H54 (cell line): ENCODE results near the gene CGAS.
"Not testable (repeated sequence)": the region's sequence is repeated elsewhere in the genome, so short reads cannot be mapped to it uniquely, and the experiment has no call there.

ENCODE experiments used
- DNase-seq: peaks from one replicate; pipeline ENCODE4 v3.0.0; 2011; ENCODE audit warnings: low spot score, mixed read lengths; ENCODE audit not compliant: insufficient read length
- FAIRE-seq: peaks from 3 replicates; lab custom pipeline; 2011; peaks lifted over from hg19 to GRCh38; lab: Jason Lieb, UNC
- POLR2A ChIP-seq: IDR thresholded peaks from 2 replicates; pipeline ENCODE4 v1.6.1; 2011; ENCODE audit warnings: low read depth, mild to moderate bottlenecking, low read length

Gene CGAS

GRCh38 chr6:73451223-73452106, 632 bp downstream of the CGAS start:
- no peak for TF ChIP-seq POLR2A
- FAIRE-seq (no peak), DNase-seq (no peak)

GRCh38 chr6:73443555-73443954, 8.5 kb downstream of the CGAS start:
- FAIRE-seq (no peak), DNase-seq (no peak)
- TF ChIP-seq POLR2A: no peak

DNA sequence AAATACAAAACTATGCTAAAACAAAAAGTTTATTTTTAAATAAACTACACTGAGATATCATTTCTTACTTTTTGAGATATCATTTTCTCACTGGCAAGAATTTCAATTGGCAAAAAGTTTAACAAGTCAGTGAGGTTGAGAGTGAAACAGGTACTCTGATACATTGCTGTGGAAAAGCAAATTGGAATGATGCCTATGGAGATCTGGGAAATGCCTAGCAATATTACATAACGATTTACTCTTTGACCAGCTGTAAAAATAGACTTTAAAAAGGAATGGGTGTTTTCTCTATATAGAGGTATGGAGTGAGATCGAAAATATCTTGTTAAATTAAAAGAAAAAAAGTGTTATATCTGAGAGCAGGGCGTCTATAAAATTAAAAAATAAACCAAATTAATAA, 16.9 kb downstream of the CGAS start:
- no peak for TF ChIP-seq POLR2A
- DNase-seq (no peak), FAIRE-seq (no peak)

DNA sequence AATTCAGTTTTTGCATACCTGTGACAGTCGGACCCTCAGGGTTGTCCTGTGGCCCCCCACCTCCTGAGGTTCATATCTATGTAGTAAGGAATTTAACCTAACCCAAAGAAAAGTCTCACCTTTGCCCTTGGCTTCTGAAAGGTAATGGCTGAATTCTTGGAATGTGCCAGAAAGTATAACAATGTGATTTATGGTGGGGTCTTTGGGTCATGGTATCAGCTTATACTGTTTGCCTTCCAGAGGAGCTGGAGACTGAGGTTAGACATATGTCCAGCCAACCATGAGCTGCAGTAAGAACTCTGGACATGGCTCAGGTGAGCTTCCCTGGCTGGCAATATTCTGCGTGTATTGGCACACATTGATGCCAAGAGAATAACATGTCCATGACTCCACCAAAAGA, 30.6 kb downstream of the CGAS start:
- no peak for DNase-seq
- TF ChIP-seq POLR2A: no peak
- FAIRE-seq: no peak

GRCh38 chr6:73418081-73418741, 33.9 kb downstream of the CGAS start:
- no peak for TF ChIP-seq POLR2A
- FAIRE-seq (peak; percentile 60), DNase-seq (no peak)

- FAIRE-seq (no peak), DNase-seq (no peak)
- TF ChIP-seq POLR2A: no peak
These were observed 39.0 kb downstream of the CGAS start for GRCh38 chr6:73413102-73413501.

GRCh38 chr6:73409395-73409794, 42.7 kb downstream of the CGAS start:
- DNase-seq (no peak), FAIRE-seq (no peak)
- no peak for TF ChIP-seq POLR2A

- DNase-seq (no peak), FAIRE-seq (no peak)
- TF ChIP-seq POLR2A: no peak
These were observed 51.4 kb downstream of the CGAS start for GRCh38 chr6:73400656-73401055.

DNA sequence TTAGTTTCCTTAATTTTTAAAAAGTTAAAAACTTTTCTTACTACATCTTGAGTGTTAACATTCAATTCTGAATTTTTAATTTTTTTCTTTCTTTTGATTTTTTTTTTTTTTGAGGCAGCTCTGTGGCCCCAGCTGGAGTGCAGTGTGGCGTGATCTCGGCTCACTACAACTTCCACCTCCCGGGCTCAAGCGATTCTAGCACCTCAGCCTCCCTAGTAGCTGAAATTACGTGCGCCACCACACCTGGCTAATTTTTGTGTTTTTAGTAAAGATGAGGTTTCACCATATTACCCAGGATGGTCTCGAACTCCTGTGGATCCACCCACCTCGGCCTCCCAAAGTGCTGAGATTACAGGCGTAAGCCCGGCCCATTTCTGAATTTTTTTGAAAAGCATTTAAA, 56.2 kb downstream of the CGAS start:
- DNase-seq (no peak), FAIRE-seq (no peak)
- no peak for TF ChIP-seq POLR2A

GRCh38 chr6:73394577-73395354, 57.3 kb downstream of the CGAS start, which contains the start of gene DDX43:
Gene DDX43 (plus strand): TSS chr6:73394828. CDS start chr6:73394906, 78 bp downstream.
- FAIRE-seq: no peak
- TF ChIP-seq POLR2A: no peak
- DNase-seq: peak; percentile 26

GRCh38 chr6:73393278-73393677, 58.8 kb downstream of the CGAS start:
- DNase-seq (no peak), FAIRE-seq (no peak)

DNA sequence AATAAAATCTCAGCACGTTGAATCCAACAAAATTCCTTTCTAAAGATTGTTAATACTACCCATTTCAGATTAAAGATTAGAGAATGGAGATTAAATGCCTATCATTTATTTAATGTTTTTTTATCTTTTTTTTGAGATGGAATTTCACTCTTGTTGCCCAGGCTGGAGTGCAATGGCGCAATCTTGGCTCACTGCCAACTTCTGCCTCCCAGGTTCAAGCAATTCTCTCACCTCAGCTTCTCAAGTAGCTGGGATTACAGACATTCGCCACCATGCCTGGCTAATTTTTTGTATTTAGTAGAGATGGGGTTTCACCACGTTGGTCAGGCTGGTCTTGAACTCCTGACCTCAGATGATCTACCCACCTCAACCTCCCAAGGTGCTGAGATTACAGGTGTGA, 59.9 kb downstream of the CGAS start:
- DNase-seq, FAIRE-seq: not testable (repeated sequence)

More at GRCh38 chr6:73393278-73393677, 58.8 kb downstream of the CGAS start:
- TF ChIP-seq POLR2A: no peak

GRCh38 chr6:73391675-73392074, 60.4 kb downstream of the CGAS start:
- no peak for TF ChIP-seq POLR2A
- FAIRE-seq: no peak
- DNase-seq: no peak

- no peak for TF ChIP-seq POLR2A
- DNase-seq (no peak), FAIRE-seq (no peak)
These were observed 62.2 kb downstream of the CGAS start for GRCh38 chr6:73389854-73390253.
